Stomach smooth muscle (tissue), 2 donors: Measurements from ENCODE around the gene ZBTB46.

Experiments
- H3K27ac ChIP-seq: one replicate; pipeline ENCODE4 v1.7.0; 2013; ENCODE audit warnings: mild to moderate bottlenecking, low read length, inconsistent platforms
- H3K27me3 ChIP-seq, 2 donors: one replicate each; pipeline ENCODE4 v1.7.0; 2013; ENCODE audit warnings: low read length in 2 of 2; ENCODE audit not compliant: insufficient read depth in 2 of 2, control insufficient read depth in 1 of 2
- H3K36me3 ChIP-seq, 2 donors: one replicate each; pipeline ENCODE4 v1.7.0; 2013; ENCODE audit warnings: low read length in 2 of 2; ENCODE audit not compliant: control insufficient read depth in 2 of 2, insufficient read depth in 2 of 2
- H3K4me1 ChIP-seq: one replicate; pipeline ENCODE4 v1.7.0; 2013; ENCODE audit warnings: low read length; ENCODE audit not compliant: control insufficient read depth, insufficient read depth
- H3K4me3 ChIP-seq, 2 donors: one replicate each; pipeline ENCODE4 v1.7.0; 2013; ENCODE audit warnings: low read length in 2 of 2
- H3K9ac ChIP-seq, 2 donors: one replicate each; pipeline ENCODE4 v1.7.0; 2013; ENCODE audit warnings: low read length in 2 of 2, mild to moderate bottlenecking in 1 of 2
- H3K9me3 ChIP-seq, 2 donors: one replicate each; pipeline ENCODE4 v1.7.0; 2013; ENCODE audit warnings: low read length in 2 of 2; ENCODE audit not compliant: control insufficient read depth in 2 of 2
- donor health status: healthy.
- donor health status: Pancreatic carcinoma.

The ZBTB46 gene

GRCh38 chr20:63828545-63828944 lies 2.5 kb downstream of the ZBTB46 start:
- no peak overlapping the region for H3K27ac ChIP-seq
- H3K27me3 ChIP-seq: peaks cover 18 to 20% of the 10 kb centered on the region in 2 donors
- H3K4me3 ChIP-seq: no peak overlapping the region

GRCh38 chr20:63828124-63828523 lies 2.9 kb downstream of the ZBTB46 start:
- Histone ChIP-seq H3K27me3 (peaks cover 18 to 20% of the 10 kb centered on the region in 2 donors), H3K9me3 (no peaks in the 10 kb centered on the region), H3K9ac (no peak overlapping the region), H3K4me3 (no peak overlapping the region), H3K36me3 (no peaks in the 10 kb centered on the region), H3K4me1 (peaks cover 20% of the 10 kb centered on the region), H3K27ac (no peak overlapping the region)

More at GRCh38 chr20:63828545-63828944, 2.5 kb downstream of the ZBTB46 start:
- Histone ChIP-seq H3K36me3 (no peaks in the 10 kb centered on the region), H3K9me3 (no peaks in the 10 kb centered on the region), H3K9ac (no peak overlapping the region), H3K4me1 (peaks cover 22% of the 10 kb centered on the region)

GRCh38 chr20:63826753-63827152 lies 4.3 kb downstream of the ZBTB46 start:
- Histone ChIP-seq H3K4me3 (no peak overlapping the region), H3K36me3 (no peaks in the 10 kb centered on the region), H3K27me3 (peaks cover 18 to 20% of the 10 kb centered on the region in 2 donors), H3K9ac (no peak overlapping the region), H3K9me3 (no peaks in the 10 kb centered on the region), H3K27ac (no peak overlapping the region), H3K4me1 (peaks cover 17% of the 10 kb centered on the region)

- Histone ChIP-seq H3K9ac (no peak overlapping the region), H3K27ac (no peak overlapping the region), H3K9me3 (no peaks in the 10 kb centered on the region), H3K4me1 (peaks cover 13% of the 10 kb centered on the region), H3K36me3 (no peaks in the 10 kb centered on the region), H3K4me3 (no peak overlapping the region), H3K27me3 (peaks cover 18 to 20% of the 10 kb centered on the region in 2 donors)
Observed at GRCh38 chr20:63825331-63826118, 5.5 kb downstream of the ZBTB46 start.

- no peak overlapping the region for H3K27ac ChIP-seq
- H3K36me3 ChIP-seq: no peaks in the 10 kb centered on the region
- H3K27me3 ChIP-seq: peaks cover 7 to 8% of the 10 kb centered on the region in 2 donors
- no peak overlapping the region for H3K4me3 ChIP-seq
- H3K9me3 ChIP-seq: no peaks in the 10 kb centered on the region
- H3K4me1 ChIP-seq: peaks cover 3% of the 10 kb centered on the region
- no peak overlapping the region for H3K9ac ChIP-seq
Observed at GRCh38 chr20:63823691-63824311, 7.3 kb downstream of the ZBTB46 start.

GRCh38 chr20:63822276-63822696 lies 8.8 kb downstream of the ZBTB46 start:
- H3K9ac ChIP-seq: no peak overlapping the region
- no peaks in the 10 kb centered on the region for H3K36me3 ChIP-seq
- no peaks in the 10 kb centered on the region for H3K4me1 ChIP-seq
- no peak overlapping the region for H3K4me3 ChIP-seq
- no peaks in the 10 kb centered on the region for H3K9me3 ChIP-seq
- peaks cover 3 to 5% of the 10 kb centered on the region in 2 donors for H3K27me3 ChIP-seq
- H3K27ac ChIP-seq: no peak overlapping the region

- Histone ChIP-seq H3K4me3 (no peak overlapping the region), H3K9me3 (no peaks in the 10 kb centered on the region), H3K4me1 (no peaks in the 10 kb centered on the region), H3K27ac (no peak overlapping the region), H3K9ac (no peak overlapping the region), H3K36me3 (no peaks in the 10 kb centered on the region), H3K27me3 (peaks cover 2 to 3% of the 10 kb centered on the region in 2 donors)
Observed at GRCh38 chr20:63821811-63822210, 9.3 kb downstream of the ZBTB46 start.

GRCh38 chr20:63819224-63819921 lies 11.7 kb downstream of the ZBTB46 start:
- H3K4me1 ChIP-seq: peaks cover 4% of the 10 kb centered on the region
- no peak overlapping the region for H3K4me3 ChIP-seq
- no peak overlapping the region for H3K27ac ChIP-seq
- no peaks in the 10 kb centered on the region for H3K27me3 ChIP-seq
- no peaks in the 10 kb centered on the region for H3K9me3 ChIP-seq
- H3K36me3 ChIP-seq: no peaks in the 10 kb centered on the region
- H3K9ac ChIP-seq: no peak overlapping the region

- Histone ChIP-seq H3K4me1 (peaks cover 4% of the 10 kb centered on the region), H3K9ac (no peak overlapping the region), H3K27ac (no peak overlapping the region), H3K27me3 (no peaks in the 10 kb centered on the region), H3K4me3 (no peak overlapping the region), H3K36me3 (no peaks in the 10 kb centered on the region), H3K9me3 (no peaks in the 10 kb centered on the region)
Observed at GRCh38 chr20:63815615-63816253, 15.3 kb downstream of the ZBTB46 start.

- Histone ChIP-seq H3K4me3 (no peak overlapping the region), H3K9ac (no peak overlapping the region), H3K4me1 (peaks cover 4% of the 10 kb centered on the region), H3K9me3 (no peaks in the 10 kb centered on the region), H3K27me3 (no peaks in the 10 kb centered on the region), H3K27ac (no peak overlapping the region), H3K36me3 (no peaks in the 10 kb centered on the region)
Observed at GRCh38 chr20:63814891-63815614, 16.0 kb downstream of the ZBTB46 start.
